ENCODE measurements around the gene P4HA1.

Gene P4HA1

GRCh38 chr10:73094986-73095480, 1.6 kb downstream of the P4HA1 start:
- no peak for TF ChIP-seq CTCF (IDR thresholded peaks at IDR 0.05; ENCODE audit: low read depth, low read length)
- H3K4me3 ChIP-seq (replicated peaks in 1 of 2; ENCODE audit: low read depth in 2 of 2, low read length in 2 of 2), result peak overlapping the region; percentile 95 to 98
- peak in 1 of 2 donors; percentile 27 for DNase-seq (ENCODE audit: low read depth in 2 of 2)

DNA sequence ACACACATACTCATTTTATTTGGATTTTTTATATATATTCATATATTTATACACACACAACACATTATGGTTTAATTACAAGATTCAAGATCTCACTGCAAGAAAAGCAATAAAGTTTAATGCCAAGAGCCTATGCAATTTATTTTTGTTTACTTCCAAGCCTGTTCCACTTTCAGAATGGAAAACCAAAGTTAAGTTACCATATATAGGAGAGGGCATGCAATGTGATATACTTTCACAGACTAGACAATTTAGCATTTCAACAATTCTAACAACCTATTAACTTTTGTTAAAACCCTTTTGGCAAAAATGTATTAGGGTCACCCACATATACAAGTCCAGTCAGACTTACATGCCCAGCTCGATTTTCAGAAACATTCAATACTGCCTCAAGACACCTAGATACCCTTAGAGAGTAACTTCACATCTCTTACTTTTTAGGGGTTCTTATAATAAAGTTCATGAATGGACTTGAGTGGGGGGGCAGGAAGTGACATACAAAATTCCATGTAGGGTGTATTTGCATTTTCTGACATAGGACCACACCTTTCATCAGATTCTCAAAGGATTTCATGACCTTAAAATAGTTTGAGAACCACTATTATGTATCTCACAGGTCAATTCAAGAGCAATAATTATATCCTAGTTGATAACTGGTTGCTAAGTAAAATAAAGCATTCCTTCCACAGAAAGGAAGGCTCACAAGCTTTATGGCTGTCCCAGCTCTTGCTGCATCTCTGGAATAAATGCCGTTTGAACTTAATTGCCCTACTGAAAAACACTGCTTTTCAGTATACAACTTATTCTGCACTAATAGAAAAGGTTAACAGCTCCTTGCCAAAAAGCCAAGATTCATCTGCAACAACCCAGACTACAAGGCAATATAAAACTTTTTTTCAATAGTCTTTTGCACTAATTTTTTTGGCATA, 2.5 kb downstream of the P4HA1 start:
- H3K4me3 ChIP-seq (replicated peaks in 1 of 2; ENCODE audit: low read depth in 2 of 2, low read length in 2 of 2), result peak overlapping the region; percentile 95 to 98
- DNase-seq (ENCODE audit: low read depth in 2 of 2), result peak; percentile 29 to 52
- TF ChIP-seq CTCF (IDR thresholded peaks at IDR 0.05; ENCODE audit: low read depth, low read length), result no peak

GRCh38 chr10:73092830-73093229, 3.8 kb downstream of the P4HA1 start:
- no peak overlapping the region for H3K4me3 ChIP-seq (replicated peaks in 1 of 2; ENCODE audit: low read depth in 2 of 2, low read length in 2 of 2)
- DNase-seq (ENCODE audit: low read depth in 2 of 2), result no peak
- TF ChIP-seq CTCF (IDR thresholded peaks at IDR 0.05; ENCODE audit: low read depth, low read length), result no peak

DNA sequence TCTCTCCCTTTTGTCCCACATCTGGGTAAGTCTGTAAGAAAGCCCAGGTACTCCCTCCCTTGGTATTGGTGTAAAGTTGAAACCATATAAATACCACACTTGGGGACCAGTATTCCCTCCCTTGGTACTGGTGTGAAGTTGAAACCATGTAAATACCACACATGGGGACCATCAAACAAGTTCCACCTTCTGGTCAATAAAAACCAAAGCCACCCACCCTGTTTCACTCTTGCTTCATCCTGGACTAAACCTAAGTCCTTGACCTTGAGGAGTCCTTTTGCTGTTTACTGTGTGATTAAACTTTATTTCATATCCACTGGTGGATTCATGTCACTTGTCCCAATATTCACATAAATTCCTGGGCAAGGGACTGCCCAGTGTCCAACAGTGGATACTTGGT, 8.4 kb downstream of the P4HA1 start:
- no peak overlapping the region for H3K4me3 ChIP-seq (replicated peaks in 1 of 2; ENCODE audit: low read depth in 2 of 2, low read length in 2 of 2)
- no peak for TF ChIP-seq CTCF (IDR thresholded peaks at IDR 0.05; ENCODE audit: low read depth, low read length)
- DNase-seq (ENCODE audit: low read depth in 2 of 2), result no peak

GRCh38 chr10:73086816-73087215, 9.8 kb downstream of the P4HA1 start:
- DNase-seq (ENCODE audit: low read depth in 2 of 2), result no peak
- no peak for TF ChIP-seq CTCF (IDR thresholded peaks at IDR 0.05; ENCODE audit: low read depth, low read length)

GRCh38 chr10:73084209-73084608, 12.5 kb downstream of the P4HA1 start:
- no peak for TF ChIP-seq CTCF (IDR thresholded peaks at IDR 0.05; ENCODE audit: low read depth, low read length)
- no peak overlapping the region for H3K4me3 ChIP-seq (replicated peaks in 1 of 2; ENCODE audit: low read depth in 2 of 2, low read length in 2 of 2)
- DNase-seq (ENCODE audit: low read depth in 2 of 2), result no peak

More at GRCh38 chr10:73086816-73087215, 9.8 kb downstream of the P4HA1 start:
- H3K4me3 ChIP-seq (replicated peaks in 1 of 2; ENCODE audit: low read depth in 2 of 2, low read length in 2 of 2), result no peak overlapping the region
